Upper lobe of left lung (tissue), 4 donors: ENCODE measurements around the gene INCENP.

ENCODE experiments used
- CTCF ChIP-seq, 6 experiments: fragments of 450-650 bp in 4 of 6; fragments of 200-600 bp in 2 of 6; sonication (generic) in 2 of 6; IDR thresholded peaks; one replicate each; pipeline ENCODE4 v1.5.1; 2016 to 2019; ENCODE audit warnings: antibody characterized with exemption in 6 of 6
- POLR2A ChIP-seq, 4 donors: fragments of 450-650 bp; IDR thresholded peaks; one replicate each; pipeline ENCODE4 v1.5.1; 2016 to 2017; ENCODE audit warnings: antibody characterized with exemption in 4 of 4, mild to moderate bottlenecking in 2 of 4
- POLR2AphosphoS5 ChIP-seq, 2 donors: sonication (generic); formaldehyde crosslinking; IDR thresholded peaks; one replicate each; pipeline ENCODE4 v1.5.1; 2017; ENCODE audit warnings: antibody characterized with exemption in 2 of 2

GRCh38 chr11:62116451-62116850, 7.4 kb upstream of the INCENP start:
- TF ChIP-seq CTCF (IDR thresholded peaks at IDR 0.05) (no peak), POLR2AphosphoS5 (IDR thresholded peaks at IDR 0.05) (no peak), POLR2A (IDR thresholded peaks at IDR 0.05) (no peak)
